GM18861 (cell line): ENCODE measurements around the gene ABHD13.
"Not testable (repeated sequence)": the region's sequence is repeated elsewhere in the genome, so short reads cannot be mapped to it uniquely, and the experiment has no call there.

Source experiments
- ATAC-seq: cut with Tn5 transposase; IDR thresholded peaks from one replicate; pipeline ENCODE4 v1.9.1; 2021; ENCODE audit not compliant: unreplicated experiment

Gene ABHD13

DNA sequence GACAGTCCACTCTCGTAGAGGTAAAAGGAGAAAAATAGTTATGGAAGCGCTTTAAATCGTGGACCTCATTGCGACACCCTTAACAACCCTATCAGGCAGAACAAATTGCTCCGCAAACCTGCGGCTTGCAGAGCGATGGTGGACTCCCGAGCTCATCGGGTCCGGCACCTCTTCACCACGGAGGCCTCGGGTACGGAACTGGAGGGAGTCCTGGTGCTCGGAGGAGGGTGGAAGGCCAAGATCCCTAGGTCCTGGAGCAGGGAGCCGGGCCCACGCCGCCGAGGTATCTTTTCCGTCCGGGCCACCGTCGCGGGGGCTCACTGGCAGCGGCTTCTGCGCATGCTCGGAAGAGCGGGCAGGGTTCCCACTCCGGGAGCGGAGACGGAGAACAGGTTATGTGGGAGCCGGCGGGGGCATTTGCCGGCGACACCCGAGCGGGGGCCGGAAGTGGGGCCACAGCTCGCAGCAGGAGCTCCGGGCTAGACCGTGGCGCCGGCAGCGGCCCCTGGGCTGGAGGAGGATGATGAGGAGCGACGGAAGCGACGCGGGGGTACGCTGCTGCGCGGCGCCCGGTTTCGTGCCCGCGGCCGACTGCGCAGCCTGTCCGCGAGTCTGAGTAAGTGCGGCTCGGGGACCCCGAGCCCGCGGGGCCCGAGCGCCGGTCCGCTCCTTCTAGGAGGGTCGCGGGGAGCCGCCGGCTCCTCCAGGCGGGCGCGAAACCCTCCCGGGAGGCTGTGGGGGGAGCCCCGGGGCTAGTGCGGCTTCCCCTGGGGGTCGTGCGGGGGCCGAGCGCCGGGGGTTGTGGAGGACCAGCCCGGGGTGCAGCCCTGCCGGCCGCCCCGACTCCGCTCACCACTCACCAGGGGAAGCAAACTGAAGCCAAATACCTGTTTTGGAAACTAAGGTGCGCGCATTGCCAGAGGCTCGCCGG is at the start of gene ABHD13:
TSS of gene ABHD13 (plus strand) at position 349 of the 931 bp plus-strand sequence. CDS start 10,827 bp downstream, outside the sequence.
- ATAC-seq, result peak; percentile 80

DNA sequence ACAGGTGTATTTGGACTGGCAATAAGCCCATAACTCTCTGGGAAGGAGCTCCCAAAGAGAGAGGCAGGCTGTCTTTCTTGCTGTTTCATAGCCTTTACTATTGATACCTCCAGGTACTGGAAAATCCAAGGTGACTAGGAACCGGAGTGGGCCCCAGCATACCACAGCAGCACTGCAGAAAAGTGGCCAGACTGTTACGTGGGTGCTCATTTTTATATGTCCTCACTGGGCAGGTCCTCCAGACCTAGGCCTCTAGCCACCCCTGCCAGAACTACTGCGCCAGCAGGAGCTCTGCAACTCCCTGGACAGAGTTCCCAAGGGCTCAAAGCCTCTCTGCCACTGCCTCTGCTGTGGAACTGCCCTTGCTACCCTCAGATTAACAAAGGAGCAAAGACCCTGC is 49.3 kb upstream of the ABHD13 start:
- ATAC-seq, result no peak

DNA sequence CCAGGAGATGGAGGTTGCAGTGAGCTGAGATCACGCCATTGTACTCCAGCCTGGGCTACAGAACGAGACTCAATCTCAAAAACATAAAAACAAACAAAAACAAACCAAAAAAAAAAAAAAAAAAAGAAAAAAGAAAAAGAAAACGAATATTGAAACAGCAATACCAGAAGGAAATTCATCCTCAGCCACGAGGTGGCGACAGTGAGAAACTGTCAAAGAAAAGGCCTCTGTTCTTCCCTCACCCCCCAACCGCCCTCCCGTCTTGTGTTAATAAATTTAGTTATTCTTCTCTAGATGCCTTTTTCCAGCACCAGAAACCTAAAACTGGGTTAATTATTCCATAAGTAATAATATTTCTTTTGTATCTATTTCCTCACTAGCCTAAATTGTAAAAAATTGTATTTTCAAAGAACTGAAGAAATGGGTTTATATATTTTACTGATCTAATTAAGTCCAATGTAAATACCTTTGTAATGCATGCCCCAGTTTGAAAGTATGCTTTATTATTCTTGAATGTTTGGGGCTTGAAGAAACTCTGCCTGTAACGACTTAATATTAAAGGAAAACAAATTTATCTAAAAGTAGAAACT is 41.4 kb upstream of the ABHD13 start:
- no peak for ATAC-seq

DNA sequence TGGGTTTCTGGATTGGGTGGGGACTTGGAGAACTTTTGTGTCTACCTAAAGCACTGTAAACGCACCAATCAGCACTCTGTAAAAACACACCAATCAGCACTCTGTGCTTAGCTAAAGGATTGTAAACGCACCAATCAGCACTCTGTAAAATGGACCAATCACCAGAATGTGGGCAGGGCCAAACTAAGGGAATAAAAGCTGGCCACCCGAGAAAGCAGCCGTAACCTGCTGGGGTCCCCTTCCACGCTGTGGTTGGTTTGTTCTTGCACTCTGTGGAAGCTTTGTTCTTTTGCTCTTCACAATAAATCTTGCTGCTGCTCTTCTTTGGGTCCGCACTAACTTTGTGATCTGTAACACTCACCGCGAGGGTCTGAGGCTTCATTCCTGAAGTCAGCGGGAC is 40.1 kb upstream of the ABHD13 start:
- ATAC-seq, result no peak

DNA sequence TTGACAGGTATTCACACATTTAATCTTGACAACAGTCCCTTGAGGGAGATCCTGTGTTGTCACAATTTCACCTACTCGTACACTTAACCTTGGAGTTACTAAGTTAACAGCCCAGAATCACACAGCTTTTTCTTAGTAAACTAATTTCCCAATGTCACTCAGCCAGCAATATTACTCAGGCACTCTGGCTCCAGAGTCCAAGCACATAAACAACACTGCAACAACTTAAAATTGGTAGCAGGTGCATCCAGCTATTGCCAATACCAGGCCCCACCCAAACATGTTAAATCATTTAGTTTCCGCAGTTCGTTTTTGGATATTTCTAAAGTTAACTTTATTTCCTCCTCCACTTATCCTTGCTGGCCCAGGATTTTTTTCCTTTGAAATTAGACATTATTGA is 35.5 kb upstream of the ABHD13 start:
- no peak for ATAC-seq

DNA sequence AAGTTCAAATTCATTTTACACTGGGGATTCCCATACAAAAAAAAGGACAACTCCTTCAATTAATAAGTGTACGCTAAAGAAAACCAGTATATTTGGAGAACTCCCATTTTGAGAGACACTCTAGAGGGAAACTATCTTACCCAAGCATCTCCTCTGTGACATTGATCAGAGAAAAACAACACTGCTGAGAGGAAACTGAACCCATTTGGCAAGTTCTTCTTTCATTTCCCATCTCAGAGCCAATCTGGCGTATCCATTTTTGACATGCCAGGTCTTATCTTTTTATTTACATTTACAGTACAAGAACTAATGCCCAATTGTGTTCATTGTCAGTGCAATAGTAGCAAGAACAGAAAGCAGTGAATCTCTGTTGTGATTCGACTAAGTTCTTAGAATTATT is 33.0 kb upstream of the ABHD13 start:
- no peak for ATAC-seq

DNA sequence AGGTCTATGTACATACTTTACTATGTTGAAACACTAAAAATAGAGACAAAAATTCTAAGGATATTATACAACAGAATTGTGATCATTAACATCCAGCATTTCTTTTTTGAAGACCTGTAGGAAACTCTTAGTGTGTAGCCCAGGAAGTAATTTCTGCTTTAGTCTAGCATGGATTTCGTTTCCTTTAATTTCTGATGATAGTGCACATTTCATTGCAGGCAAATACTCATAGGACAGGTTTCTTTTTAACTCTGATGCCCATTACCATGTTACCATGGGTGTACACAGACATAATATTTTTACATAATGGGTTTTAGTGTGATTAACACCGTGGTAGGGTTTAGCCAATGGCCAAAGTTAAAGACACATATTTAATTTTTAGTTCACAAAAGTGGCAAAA is 29.9 kb upstream of the ABHD13 start:
- ATAC-seq, result no peak

DNA sequence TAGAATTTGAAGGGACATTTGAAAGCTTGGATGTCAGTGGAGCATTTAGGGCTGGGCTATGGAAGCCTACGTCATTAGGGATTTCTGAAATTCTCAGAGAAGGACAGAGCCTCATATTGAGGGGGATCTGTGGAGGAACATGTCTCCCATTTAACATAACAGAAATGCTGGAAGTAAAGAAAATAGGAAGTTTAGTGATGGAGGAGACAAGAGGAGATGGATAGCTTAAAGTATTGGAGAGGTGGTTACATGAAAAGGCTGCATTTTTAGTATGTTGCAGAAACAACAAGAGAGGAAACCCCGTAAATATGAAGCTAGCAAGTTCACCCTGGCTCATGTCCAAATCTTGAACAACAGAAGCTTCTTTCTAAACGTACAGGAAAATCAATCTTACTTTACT is 27.3 kb upstream of the ABHD13 start:
- ATAC-seq, result no peak

DNA sequence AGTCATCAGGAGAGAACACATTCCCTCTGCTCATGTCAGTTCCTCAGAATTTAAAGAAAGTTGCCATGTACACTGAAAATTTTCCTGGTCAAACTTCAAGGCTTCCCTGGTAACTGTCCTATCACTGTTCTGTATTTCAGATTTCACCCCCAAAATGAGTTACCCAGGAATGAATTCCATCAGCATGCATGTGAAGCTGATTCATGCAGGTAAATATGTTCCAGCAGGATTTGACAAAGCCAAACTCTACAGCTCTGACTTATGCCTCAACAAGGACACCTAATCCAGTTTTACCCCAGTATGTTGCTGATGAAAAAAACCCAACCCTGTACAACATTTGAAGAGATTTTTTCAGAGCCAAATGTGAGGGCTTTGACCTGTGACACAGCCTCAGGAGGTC is 24.4 kb upstream of the ABHD13 start:
- ATAC-seq, result no peak

DNA sequence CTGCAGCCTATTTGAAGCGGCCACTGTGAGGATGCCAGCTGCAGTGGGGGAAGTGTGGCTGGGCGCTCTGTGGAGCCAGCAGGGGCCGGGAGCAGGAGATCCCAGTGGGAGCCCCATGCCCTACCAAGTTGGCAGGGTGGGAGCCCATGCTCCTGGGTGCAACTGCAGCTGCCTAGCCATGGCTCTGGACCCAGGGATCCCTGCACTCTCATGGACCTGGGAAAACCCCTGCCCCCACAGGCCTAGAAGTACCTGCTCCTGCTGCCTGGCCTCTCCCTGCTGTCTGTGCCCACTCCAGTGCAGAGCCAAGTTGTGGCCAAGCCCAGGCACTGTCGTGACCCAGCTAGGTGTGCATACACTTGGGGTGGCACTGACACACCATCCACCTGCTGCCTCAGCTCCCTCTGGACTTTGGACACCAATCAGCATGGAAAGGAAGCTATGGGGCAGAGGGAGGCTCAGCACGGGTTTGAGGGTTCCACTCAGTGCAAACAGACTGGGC is 23.7 kb upstream of the ABHD13 start:
- ATAC-seq, result no peak

DNA sequence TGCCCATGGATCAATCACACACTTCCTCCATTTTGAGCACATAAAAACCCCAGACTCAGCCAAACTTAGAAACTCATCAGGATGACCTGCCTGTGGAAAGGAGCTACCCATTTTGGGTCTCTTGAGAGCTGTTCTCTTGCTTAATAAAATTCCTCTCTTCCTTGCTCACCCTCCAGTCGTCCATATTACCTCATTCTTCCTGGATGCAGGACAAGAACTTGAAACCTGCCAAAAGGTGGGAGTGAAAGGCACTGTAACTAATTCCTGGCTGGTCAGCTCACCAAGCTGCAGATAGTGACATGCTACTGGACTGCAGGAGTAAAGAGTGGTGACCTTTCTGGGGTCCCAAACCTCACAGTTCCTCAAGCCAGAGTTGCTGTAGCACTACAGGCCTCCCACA is 23.0 kb upstream of the ABHD13 start:
- ATAC-seq, result no peak

DNA sequence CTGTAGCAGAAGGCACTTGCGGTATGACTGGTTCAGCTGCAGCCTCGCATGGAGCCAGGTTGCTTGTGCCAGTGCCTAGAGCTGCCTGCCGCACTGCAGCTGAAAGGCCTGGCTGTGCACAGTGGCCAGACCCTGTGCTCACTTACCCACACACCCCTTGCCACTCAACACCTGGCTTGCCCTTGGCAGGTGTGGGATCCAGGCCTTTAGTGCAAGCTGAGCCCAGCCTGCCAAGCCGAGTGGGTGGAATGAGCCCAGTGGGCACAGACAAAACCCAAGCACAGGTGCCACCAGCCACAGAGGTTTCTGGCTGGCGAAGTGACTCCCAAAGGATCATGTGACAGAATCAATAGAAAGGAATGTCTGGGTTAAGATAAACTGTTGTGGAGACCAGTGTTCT is 22.3 kb upstream of the ABHD13 start:
- no peak for ATAC-seq

DNA sequence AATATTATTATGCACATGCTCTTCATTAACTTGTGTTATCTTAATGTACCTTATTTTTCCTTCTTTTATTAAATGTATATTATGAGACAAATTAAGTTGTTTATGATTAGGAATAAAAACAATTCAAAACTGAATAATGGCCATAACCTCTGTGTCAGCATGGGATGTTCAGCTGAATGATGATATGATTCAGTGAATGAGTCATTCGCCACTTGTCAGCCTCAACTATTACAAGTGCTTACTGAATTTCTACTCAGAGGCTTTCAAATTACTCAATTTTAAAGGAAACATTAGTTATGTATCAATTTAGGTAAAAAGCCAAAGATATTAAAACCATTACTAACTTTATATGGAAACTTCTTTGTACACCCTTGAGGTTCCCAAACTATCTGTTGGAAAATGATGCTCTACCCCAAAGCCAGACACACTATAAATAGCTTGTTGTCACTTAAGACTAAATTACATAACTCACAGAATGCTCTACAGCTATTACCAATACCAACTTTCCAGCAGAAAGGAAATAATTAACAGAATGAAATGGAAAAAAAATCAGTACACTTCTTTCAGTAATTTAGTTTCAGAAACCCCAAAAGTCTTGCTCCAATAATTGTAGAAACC is 17.3 kb upstream of the ABHD13 start:
- ATAC-seq, result no peak

DNA sequence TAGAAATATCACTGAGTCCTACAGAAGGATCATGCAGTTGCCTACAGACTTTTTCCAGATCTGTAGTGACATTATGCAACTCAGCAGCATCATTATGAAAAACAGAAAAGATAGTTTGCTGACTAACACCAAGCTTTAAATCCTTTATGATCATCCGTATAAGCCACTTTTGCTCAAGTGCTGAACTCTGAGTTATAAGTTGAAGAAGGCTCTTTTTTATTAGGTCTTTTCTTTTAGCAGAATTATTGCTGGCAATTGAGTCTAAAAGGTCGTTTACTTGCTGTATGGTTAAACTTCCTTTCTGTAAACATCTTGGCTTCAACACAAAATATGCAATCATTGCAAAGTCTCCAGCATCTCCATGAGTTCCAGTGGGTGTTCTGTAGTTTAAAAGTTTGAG is 7.6 kb upstream of the ABHD13 start:
- no peak for ATAC-seq

DNA sequence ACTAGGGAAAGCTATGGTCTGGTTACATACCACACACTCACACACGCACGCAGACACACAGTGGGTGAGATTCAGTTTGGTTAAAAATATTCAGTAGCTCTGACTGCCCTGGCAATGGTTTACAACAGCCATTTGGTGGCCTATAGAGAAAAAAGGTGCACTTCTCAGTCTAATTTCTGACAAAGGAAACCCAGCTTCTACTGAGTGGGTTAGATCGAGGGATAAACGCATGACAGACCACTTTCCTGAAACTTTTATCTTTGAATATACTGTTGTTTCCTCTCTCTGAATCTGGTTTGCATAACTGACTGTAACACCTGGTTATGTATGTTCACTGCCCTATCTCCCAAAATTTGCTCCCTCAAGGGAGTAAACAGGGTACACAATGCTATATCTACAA is 5.3 kb upstream of the ABHD13 start:
- peak; percentile 35 for ATAC-seq

DNA sequence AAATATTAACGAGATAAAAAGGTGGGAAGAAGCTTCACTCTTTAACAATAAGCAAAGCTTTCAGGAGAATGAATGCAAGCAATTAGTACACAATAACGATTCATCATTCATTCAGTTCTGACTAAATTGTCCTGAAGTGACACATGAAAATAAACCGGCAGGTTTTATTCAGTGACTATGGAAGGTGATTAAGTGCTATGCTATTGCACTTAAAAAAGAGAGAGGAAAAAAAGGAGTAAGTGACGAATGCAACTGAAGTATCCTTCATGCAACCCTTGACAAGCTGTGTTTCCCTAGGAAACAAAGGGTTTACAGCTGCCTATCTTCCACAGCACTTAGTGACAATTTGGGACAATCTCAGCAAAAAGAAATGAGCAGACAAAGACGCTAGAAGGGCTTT is 4.2 kb upstream of the ABHD13 start:
- no peak for ATAC-seq

DNA sequence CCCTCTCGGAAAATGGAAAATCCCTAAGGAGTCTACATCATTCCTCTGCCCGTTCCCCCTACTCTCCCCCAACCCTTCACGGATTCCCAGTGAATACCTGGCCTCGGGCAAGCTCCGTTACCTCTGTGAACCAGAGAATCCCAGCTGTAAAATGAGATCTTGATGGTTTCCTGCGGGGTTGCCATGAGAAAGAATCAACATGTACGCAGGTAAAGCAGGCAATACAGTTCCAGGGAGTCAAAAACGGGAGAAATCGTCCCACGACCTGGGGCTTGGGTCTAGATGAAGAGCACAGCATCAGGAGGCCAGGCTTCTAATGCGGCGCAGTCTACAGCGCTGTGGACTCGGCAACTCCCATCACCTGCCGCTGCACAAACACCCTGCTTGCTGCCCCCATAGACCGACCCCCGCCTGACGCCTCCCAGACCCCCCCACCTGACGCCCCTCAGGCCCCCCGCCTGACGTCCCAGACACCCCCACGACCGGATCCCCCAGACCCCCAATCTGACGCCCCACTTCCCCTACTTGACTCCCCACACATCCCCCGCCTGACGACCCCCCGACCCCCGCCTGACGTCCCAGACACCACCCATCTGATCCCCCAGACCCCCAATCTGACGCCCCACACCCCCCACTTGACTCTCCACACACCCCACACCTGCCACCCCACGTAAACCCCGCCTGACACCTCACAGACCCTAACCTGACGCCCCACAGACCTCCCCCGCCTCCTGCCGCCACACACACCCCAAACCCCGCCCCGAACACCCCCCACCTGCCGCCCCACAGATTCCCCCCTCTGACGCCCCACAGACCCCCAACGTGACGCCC is 3.5 kb upstream of the ABHD13 start:
- no peak for ATAC-seq

DNA sequence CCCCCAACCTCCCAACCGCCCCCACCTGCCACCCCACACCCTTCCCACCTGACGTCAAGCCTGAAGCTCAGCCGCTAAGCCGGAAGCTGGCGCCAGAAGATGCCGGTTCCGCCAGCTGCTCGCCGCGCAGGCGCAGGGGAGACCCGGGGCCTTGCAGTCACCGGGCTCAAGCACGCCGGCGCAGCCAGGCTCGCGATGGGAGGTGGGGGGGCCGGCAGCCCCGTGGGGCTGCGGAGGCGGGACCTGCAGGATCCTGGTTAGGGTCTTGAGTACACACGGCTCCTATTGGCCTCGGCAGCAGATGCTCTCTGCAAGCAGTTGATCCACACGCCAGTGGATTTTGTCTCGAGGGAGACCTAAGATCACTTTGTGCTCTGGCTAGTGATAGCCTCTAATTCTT is 2.8 kb upstream of the ABHD13 start, which contains the start of gene LIG4:
TSS of gene LIG4 (minus strand) at position 101 of the 400 bp plus-strand sequence. CDS start 4,268 bp downstream, outside the sequence.
- peak; percentile 65 for ATAC-seq

DNA sequence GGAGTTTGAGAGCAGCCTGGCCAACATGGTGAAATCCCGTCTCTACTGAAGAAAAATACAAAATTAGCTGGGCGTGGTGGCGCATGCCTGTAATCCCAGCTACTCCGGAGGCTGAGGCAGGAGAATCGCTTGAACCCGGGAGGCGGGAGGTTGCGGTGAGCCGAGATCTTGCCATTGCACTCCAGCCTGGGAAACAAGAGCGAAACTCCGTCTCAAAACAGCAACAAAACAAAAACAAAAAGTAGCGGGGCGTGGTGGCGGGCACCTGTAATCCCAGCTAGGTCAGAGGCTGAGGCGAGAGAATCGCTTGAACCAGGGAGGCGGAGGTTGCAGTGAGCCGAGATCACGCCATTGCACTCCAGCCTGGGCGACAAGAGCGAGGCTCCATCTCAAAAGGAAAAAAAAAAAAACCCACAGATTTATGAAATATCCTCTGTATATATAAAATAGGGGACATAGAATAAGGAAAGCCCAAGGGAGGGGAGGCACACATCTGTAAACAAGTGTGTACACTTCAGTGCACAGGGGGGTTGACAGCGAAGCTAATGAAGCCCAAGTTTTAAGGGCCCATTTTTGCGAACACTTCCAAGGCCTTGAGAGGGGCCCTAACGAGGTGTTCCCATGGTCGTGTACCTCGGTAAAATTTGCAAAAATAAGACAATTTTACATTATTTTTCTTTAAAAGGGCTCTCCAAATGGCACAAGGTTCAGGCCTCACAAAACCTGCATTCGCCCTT is 717 bp upstream of the ABHD13 start:
- not testable (repeated sequence) for ATAC-seq

DNA sequence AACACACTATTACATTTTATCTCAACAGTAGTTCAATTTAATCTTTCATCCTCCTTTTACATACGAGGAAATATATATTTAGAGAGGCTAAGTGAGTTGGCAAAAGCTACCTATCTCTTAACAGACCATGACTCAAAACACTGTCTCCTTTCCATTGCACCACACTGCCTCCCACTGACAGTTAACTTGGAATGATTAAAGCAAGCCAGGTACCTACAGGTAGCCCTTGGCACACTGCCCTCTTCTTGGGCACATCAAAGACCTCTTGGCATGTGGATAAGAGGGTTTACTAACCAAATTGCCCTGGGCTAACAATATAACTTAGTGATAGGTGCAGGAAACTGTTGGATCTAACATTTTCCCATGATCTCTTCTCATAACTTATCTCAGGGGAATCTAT is 1.8 kb downstream of the ABHD13 start:
- ATAC-seq, result no peak
